ENCODE measurements around the gene PRDM16.

GRCh38 chr1:3469849-3470649 is 401.0 kb downstream of the PRDM16 start:
- TF ChIP-seq REST (IDR thresholded peaks at IDR 0.05; ENCODE audit: insufficient read depth in 1 of 2, low read depth in 2 of 2, low read length in 1 of 2), result no peak
- no peak for TF ChIP-seq CTCF (IDR thresholded peaks at IDR 0.05)
